Activated CD4-positive, alpha-beta T cell treated with anti-CD3 and anti-CD28 coated beads, Interleukin-2, amount 50 U/mL, for 4 hours (primary cell): ENCODE data around the gene DIP2B.
"Not testable (repeated sequence)": the region's sequence is repeated elsewhere in the genome, so short reads cannot be mapped to it uniquely, and the experiment has no call there.

Experiments
- DNase-seq, 2 experiments: peaks; one replicate each; pipeline ENCODE4 v3.0.0-alpha.2; 2020

Gene DIP2B

GRCh38 chr12:50555471-50555885 lies 50.7 kb downstream of the DIP2B start:
- DNase-seq = no peak

GRCh38 chr12:50556273-50556672 lies 51.5 kb downstream of the DIP2B start:
- DNase-seq = no peak

DNA sequence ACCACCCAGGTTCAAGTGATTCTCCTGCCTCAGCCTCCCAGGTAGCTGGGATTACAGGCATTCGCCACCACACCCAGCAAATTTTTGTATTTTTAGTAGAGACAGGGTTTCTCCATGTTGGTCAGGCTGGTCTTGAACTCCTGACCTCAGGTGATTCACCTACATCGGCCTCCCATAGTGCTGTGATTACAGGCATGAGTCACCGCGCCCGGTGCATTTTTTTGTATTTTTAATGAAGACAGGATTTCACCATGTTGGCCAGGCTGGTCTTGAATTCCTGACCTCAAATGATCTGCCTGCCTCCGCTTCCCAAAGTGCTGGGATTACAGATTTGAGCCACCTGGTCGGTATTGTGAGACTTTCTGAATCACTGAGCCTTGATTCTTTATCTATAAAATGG lies 52.0 kb downstream of the DIP2B start:
- DNase-seq = not testable (repeated sequence)

DNA sequence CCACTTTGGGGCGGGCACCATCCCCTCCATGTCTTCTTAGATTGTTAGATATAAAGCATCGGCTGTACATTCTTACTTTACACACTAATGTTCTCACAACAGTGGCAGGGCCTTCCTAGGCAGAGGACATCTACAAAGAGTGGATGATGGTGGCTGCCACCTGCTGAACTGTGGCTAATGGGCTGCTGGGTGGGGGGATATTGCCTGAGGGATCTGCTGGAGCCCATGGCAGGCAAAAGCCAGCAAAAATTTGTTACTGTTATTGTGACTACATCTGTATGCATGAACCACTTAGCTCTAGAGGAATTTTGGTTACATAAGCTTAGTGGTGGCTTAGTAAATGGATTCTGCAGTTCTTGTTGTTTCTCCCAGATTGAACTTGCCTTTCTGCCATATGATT lies 52.6 kb downstream of the DIP2B start:
- DNase-seq = no peak

- DNase-seq = no peak
These were observed 54.2 kb downstream of the DIP2B start for GRCh38 chr12:50558970-50559369.

DNA sequence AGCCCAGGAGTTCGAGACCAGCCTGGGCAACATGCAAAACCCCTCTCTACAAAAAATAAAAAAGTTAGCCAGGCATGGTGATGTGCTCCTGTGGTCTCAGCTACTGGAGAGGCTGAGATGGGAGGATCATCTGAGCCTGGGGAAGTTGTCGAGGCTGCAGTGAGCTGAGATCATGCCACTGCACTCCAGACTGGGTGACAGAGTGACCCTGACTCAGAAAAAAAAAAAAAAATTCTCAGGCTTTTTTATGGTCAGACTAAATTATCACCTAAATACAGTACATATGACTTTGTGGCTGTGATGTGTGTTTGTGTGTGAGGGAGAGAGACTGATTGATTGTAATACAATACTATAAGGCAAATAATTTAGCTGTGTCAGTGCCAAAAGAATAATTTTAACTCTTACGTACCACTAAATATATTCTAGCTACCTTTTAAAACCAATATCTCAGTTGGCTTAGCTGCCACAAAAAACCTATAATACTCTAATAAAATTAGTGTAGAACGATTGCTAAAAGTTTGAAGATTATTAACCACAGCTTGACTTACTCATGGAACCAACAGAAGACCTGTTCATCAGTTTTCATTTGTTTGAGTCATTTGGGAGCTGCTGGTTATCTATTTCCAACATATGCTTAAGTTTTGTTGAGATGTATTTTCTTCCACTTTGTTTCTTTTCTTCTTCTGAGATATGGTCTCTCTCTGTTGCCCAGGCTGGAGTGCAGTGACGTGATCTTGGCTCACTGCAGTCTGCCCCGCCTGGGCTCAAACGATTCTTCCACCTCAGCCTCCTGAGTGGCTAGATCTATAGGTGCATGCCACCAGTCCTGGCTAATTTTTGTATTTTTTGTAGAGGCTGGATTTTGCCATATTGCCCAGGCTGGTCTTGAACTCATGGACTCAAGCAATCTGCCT lies 58.0 kb downstream of the DIP2B start:
- no peak for DNase-seq

DNA sequence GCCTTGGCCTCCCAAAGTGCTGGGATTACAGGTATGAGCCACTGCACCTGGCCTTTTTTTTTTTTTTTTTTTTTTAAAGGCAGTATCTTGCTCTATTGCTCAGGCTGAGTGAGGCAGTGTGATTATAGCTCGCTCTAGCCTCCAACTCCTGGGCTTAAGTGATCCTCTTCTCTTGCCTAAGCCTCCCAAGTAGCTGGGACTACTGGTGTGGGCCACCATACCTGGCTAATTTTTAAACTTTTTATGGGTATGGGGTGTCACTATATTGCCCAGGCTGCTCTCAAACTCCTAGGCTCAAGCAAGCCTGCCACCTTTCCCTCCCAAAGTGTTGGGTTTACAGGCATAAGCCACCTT lies 58.6 kb downstream of the DIP2B start:
- DNase-seq = no peak

DNA sequence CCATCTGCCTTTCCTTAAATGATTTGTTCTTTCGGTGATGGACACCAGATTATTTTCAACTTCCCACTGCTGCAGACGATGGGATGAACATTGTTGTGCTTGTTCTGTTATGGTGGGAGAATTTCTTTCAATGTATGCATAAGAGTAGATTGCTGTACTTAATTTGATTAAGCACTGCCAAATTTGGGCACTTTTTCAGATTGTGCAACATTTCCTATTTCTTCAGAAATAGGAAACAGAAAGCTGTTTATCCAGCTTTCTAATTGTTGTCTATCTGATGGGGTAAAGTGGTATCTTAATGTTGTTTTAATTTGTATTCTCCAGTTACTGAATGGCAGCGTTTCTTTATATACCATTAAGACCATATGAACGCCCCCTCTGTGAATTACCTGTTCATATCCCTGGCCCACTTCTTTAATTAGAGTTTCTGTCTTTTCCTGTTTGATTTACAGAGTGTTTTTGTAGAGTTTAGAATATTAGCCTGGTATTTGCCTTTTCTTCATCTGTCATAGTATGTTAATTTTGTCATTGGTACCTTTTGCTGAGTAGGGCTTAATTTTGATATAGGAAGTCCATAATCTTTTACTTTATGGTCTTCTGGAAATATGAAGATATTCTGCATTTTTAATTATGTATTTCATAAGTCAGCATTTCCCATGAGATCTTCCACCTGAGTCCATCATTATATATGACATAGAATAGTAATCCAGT lies 59.6 kb downstream of the DIP2B start:
- no peak for DNase-seq

GRCh38 chr12:50564948-50565297 lies 60.1 kb downstream of the DIP2B start:
- DNase-seq = no peak

GRCh38 chr12:50566066-50566465 lies 61.3 kb downstream of the DIP2B start:
- no peak for DNase-seq

DNA sequence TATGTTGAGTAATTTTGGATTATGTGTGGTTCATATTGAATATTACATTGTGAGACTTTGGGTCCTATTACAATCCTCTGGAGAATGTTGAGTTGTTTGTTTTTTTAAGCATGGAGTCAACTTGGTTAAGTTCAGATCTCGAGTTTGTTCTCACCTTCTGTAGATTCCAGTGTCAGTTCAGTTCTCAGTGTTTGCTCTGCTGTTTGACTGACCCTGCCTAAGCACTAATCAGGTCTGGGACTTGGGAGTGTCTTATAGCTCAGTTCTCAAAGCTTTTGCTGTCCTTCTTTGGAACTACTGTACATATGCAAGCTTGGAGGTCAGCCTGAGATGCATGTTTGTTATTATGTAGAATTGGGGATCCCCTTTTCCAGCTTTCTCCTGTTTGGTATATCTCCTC lies 63.1 kb downstream of the DIP2B start:
- DNase-seq = no peak

GRCh38 chr12:50568338-50569091 lies 63.7 kb downstream of the DIP2B start:
- DNase-seq = no peak

- DNase-seq = no peak
These were observed 64.5 kb downstream of the DIP2B start for GRCh38 chr12:50569321-50569720.

DNA sequence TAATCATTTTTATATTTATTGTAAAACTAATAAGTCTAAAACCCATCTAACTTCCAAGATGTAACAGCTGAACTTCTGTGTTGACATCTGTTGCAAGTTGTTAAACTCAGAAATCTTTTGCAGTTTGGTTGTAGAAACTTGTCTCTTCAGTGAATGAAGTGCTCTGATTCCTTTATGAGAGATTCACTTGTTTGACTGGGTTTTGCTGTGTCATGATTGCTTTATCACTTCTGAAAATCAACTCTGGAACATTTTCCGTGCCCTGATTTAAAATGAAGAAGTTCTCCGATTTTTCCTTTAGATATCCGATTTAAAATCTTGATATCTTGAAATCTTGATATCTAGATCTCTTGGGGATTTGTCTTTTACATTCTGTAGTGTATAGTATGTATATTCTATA lies 65.1 kb downstream of the DIP2B start:
- no peak for DNase-seq

- DNase-seq = no peak
These were observed 67.0 kb downstream of the DIP2B start for GRCh38 chr12:50571786-50572185.

DNA sequence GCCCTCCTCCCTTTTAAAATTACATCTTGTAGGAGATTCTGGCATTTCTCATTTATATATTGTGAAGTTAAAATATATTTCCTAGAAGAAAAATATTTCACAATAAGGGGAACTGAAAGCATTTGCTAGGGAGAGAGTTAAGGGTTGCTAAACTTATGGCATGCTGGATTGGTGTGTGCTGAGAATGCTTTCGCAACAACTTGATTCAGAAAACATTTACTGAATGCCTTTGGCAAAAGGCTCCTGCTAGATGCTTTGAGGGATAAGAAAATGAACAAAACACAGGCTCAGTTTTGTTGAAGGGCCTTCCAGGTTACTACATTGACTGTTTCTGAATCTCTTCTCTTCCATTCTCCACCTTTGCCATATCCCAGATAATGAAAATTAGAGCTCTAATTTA lies 67.5 kb downstream of the DIP2B start:
- no peak for DNase-seq

- DNase-seq = no peak
These were observed 68.0 kb downstream of the DIP2B start for GRCh38 chr12:50572760-50573159.

GRCh38 chr12:50573271-50573670 lies 68.5 kb downstream of the DIP2B start:
- DNase-seq = no peak

- no peak for DNase-seq
These were observed 70.0 kb downstream of the DIP2B start for GRCh38 chr12:50574601-50575348.

GRCh38 chr12:50579757-50580267 lies 75.0 kb downstream of the DIP2B start:
- no peak for DNase-seq

GRCh38 chr12:50580436-50580835 lies 75.7 kb downstream of the DIP2B start:
- no peak for DNase-seq
